H9 (cell line): ENCODE results near the gene EFCAB14. TPM values are rescaled to one million over a fixed set of nuclear protein-coding genes. Genes with fewer than 3 reads are reported as not detected.
"Not testable (repeated sequence)": the region's sequence is repeated elsewhere in the genome, so short reads cannot be mapped to it uniquely, and the experiment has no call there.

ENCODE experiments used
- DNase-seq: peaks from one replicate; pipeline ENCODE4 v3.0.0-alpha.2; 2017
- H2AFZ ChIP-seq: one replicate; pipeline ENCODE4 v1.6.1; 2013; ENCODE audit warnings: mild to moderate bottlenecking, low read length, control low read depth, moderate library complexity
- H2AK5ac ChIP-seq: 2 replicates; pipeline ENCODE4 v1.6.1; 2013; ENCODE audit warnings: low read length, control low read depth, mixed read lengths; ENCODE audit not compliant: insufficient read length
- H2BK120ac ChIP-seq: one replicate; pipeline ENCODE4 v1.6.1; 2013; ENCODE audit warnings: low read depth, mild to moderate bottlenecking, low read length, control low read depth, inconsistent platforms; ENCODE audit not compliant: poor library complexity, severe bottlenecking
- H2BK12ac ChIP-seq: 2 replicates; pipeline ENCODE4 v1.6.1; 2013; ENCODE audit warnings: low read length, control low read depth, mixed read lengths, low read depth; ENCODE audit not compliant: insufficient read length
- H2BK15ac ChIP-seq: 2 replicates; pipeline ENCODE4 v1.6.1; 2013; ENCODE audit warnings: low read depth, low read length, control low read depth
- H2BK20ac ChIP-seq: one replicate; pipeline ENCODE4 v1.6.1; 2013; ENCODE audit warnings: low read depth, mild to moderate bottlenecking, low read length, control low read depth, inconsistent platforms; ENCODE audit not compliant: poor library complexity, severe bottlenecking
- H2BK5ac ChIP-seq: 2 replicates; pipeline ENCODE4 v1.6.1; 2013; ENCODE audit warnings: low read length, control low read depth, mixed read lengths; ENCODE audit not compliant: insufficient read length
- H3K14ac ChIP-seq: 2 replicates; pipeline ENCODE4 v1.6.1; 2013; ENCODE audit warnings: low read length, control low read depth; ENCODE audit not compliant: insufficient read depth
- H3K18ac ChIP-seq: 2 replicates; pipeline ENCODE4 v1.6.1; 2013; ENCODE audit warnings: low read depth, mild to moderate bottlenecking, mixed read lengths, low read length, control low read depth; ENCODE audit not compliant: insufficient read length
- H3K23ac ChIP-seq: 2 replicates; pipeline ENCODE4 v1.6.1; 2013; ENCODE audit warnings: low read length, control low read depth, mixed read lengths, low read depth; ENCODE audit not compliant: insufficient read length
- H3K23me2 ChIP-seq: 2 replicates; pipeline ENCODE4 v1.6.1; 2013; ENCODE audit warnings: low read depth, mild to moderate bottlenecking, mixed read lengths, low read length, control low read depth; ENCODE audit not compliant: insufficient read length, poor library complexity, severe bottlenecking
- H3K27ac ChIP-seq: 2 replicates; pipeline ENCODE4 v1.5.1; 2013; ENCODE audit warnings: low read length, control low read depth, mixed read lengths, low read depth; ENCODE audit not compliant: insufficient read length
- H3K27me3 ChIP-seq: 2 replicates; pipeline ENCODE4 v1.6.1; 2013; ENCODE audit warnings: low read length, control low read depth, inconsistent platforms; ENCODE audit not compliant: insufficient read depth
- H3K4ac ChIP-seq: 2 replicates; pipeline ENCODE4 v1.6.1; 2013; ENCODE audit warnings: low read depth, mild to moderate bottlenecking, control low read depth, inconsistent platforms, low read length, moderate library complexity
- H3K4me1 ChIP-seq: 2 replicates; pipeline ENCODE4 v1.6.1; 2013; ENCODE audit warnings: low read length, control low read depth, inconsistent platforms; ENCODE audit not compliant: insufficient read depth
- H3K4me2 ChIP-seq: 2 replicates; pipeline ENCODE4 v1.6.1; 2013; ENCODE audit warnings: low read length, control low read depth, mixed read lengths; ENCODE audit not compliant: insufficient read length, insufficient read depth
- H3K56ac ChIP-seq: 2 replicates; pipeline ENCODE4 v1.6.1; 2013; ENCODE audit warnings: low read depth, mild to moderate bottlenecking, mixed read lengths, low read length, control low read depth; ENCODE audit not compliant: insufficient read length
- H3K79me1 ChIP-seq: 2 replicates; pipeline ENCODE4 v1.6.1; 2013; ENCODE audit warnings: low read depth, mild to moderate bottlenecking, moderate library complexity, low read length, control low read depth, inconsistent platforms; ENCODE audit not compliant: insufficient read depth, poor library complexity, severe bottlenecking
- H3K79me2 ChIP-seq: 2 replicates; pipeline ENCODE4 v1.6.1; 2013; ENCODE audit warnings: low read length, control low read depth, inconsistent platforms; ENCODE audit not compliant: insufficient read depth
- H3K9ac ChIP-seq: 2 replicates; pipeline ENCODE4 v1.6.1; 2013; ENCODE audit warnings: low read length, control low read depth, mixed read lengths; ENCODE audit not compliant: insufficient read length; ENCODE audit errors: extremely low read depth
- H3K9me3 ChIP-seq: one replicate; pipeline ENCODE4 v1.6.1; 2013; ENCODE audit warnings: low read depth, low read length, inconsistent platforms; ENCODE audit not compliant: control insufficient read depth
- H3T11ph ChIP-seq: one replicate; pipeline ENCODE4 v1.6.1; 2013; ENCODE audit warnings: mild to moderate bottlenecking, low read length, control low read depth, inconsistent platforms
- H4K20me1 ChIP-seq: one replicate; pipeline ENCODE4 v1.6.1; 2013; ENCODE audit not compliant: control insufficient read depth, insufficient read length, insufficient read depth
- H4K5ac ChIP-seq: 2 replicates; pipeline ENCODE4 v1.6.1; 2013; ENCODE audit warnings: low read depth, mild to moderate bottlenecking, mixed read lengths, low read length, control low read depth; ENCODE audit not compliant: insufficient read length
- H4K8ac ChIP-seq: replicated peaks from 2 replicates; pipeline ENCODE4 v1.6.1; 2013; ENCODE audit warnings: low read length, control low read depth, mixed read lengths, low read depth; ENCODE audit not compliant: insufficient read length
- H4K91ac ChIP-seq: 2 replicates; pipeline ENCODE4 v1.6.1; 2013; ENCODE audit warnings: low read depth, mild to moderate bottlenecking, moderate library complexity, mixed read lengths, low read length, control low read depth; ENCODE audit not compliant: insufficient read length
- H3K27ac Mint-ChIP-seq, 3 experiments: 2 replicates in 2 of 3; 3 replicates in 1 of 3; pipeline ENCODE4 v1.8.0; 2020 to 2021; ENCODE audit warnings: mixed read lengths in 3 of 3, mild to moderate bottlenecking in 1 of 3, moderate library complexity in 1 of 3
- H3K27me3 Mint-ChIP-seq: 2 replicates; pipeline ENCODE4 v1.8.0; 2021; ENCODE audit warnings: low read depth, mild to moderate bottlenecking, moderate library complexity, mixed read lengths
- H3K36me3 Mint-ChIP-seq, 3 experiments: 2 replicates in 2 of 3; 3 replicates in 1 of 3; pipeline ENCODE4 v1.8.0; 2020 to 2021; ENCODE audit warnings: low read depth in 3 of 3, mixed read lengths in 3 of 3; ENCODE audit not compliant: insufficient read depth in 1 of 3
- H3K4me1 Mint-ChIP-seq, 2 experiments: 2 replicates each; pipeline ENCODE4 v1.8.0; 2020; ENCODE audit warnings: mixed read lengths in 2 of 2
- H3K4me3 Mint-ChIP-seq, 2 experiments: 2 replicates in 1 of 2; 3 replicates in 1 of 2; pipeline ENCODE4 v1.8.0; 2020 to 2021; ENCODE audit warnings: mild to moderate bottlenecking in 2 of 2, mixed read lengths in 2 of 2, moderate library complexity in 1 of 2
- H3K9me3 Mint-ChIP-seq, 2 experiments: 2 replicates in 1 of 2; 3 replicates in 1 of 2; pipeline ENCODE4 v1.8.0; 2020; ENCODE audit warnings: mild to moderate bottlenecking in 2 of 2, mixed read lengths in 2 of 2, moderate library complexity in 1 of 2
- CTCF ChIP-seq: fragments of 200-600 bp; sonication (generic); conservative IDR thresholded peaks from 3 replicates; pipeline ENCODE4 v1.8.0; 2021; ENCODE audit warnings: antibody characterized with exemption, mild to moderate bottlenecking
- WGBS: extraction: QIAGEN DNeasy Blood & Tissue Kit; methylation state at CpG from one replicate; pipeline ENCODE4 v1.1.7; 2013; ENCODE audit warnings: missing lambda C conversion rate, low lambda C conversion rate, mixed read lengths; ENCODE audit not compliant: insufficient read length; ENCODE audit errors: extremely low coverage; 5-methylcytosine and 5-hydroxymethylcytosine counted together
- total RNA-seq: library from RNA; stranded (reverse); gene quantifications from 2 replicates; pipeline ENCODE4 v1.2.1, GENCODE V29; 2021

EFCAB14 gene
- total RNA-seq, 1 experiment from 2014 or later: 42.2 TPM

GRCh38 chr1:46721204-46721603, 2.3 kb upstream of the EFCAB14 start:
- Histone ChIP-seq H2BK20ac (no peak overlapping the region), H3K79me2 (peaks cover 15% of the 10 kb centered on the region), H4K20me1 (no peaks in the 10 kb centered on the region), H2BK12ac (no peak overlapping the region), H4K8ac (no peak overlapping the region), H3K4ac (no peak overlapping the region), H3K56ac (no peak overlapping the region), H3K27me3 (no peaks in the 10 kb centered on the region), H3K4me1 (peaks cover 13% of the 10 kb centered on the region; the same call in 1 of the 2 replicates), H2AK5ac (no peak overlapping the region), H2BK5ac (no peak overlapping the region), H3K14ac (no peak overlapping the region), H2BK120ac (no peak overlapping the region), H4K91ac (no peak overlapping the region), H2AFZ (no peak overlapping the region), H3K23ac (no peak overlapping the region), H4K5ac (no peak overlapping the region), H3K79me1 (peaks cover 16% of the 10 kb centered on the region), H3K27ac (no peak overlapping the region), H3T11ph (no peak overlapping the region), H3K9ac (no peak overlapping the region), H3K23me2 (peaks cover 8% of the 10 kb centered on the region), H3K9me3 (no peaks in the 10 kb centered on the region), H2BK15ac (no peak overlapping the region), H3K4me2 (no peak overlapping the region), H3K18ac (no peak overlapping the region)
- H3K27me3 Mint-ChIP-seq: peaks cover 11% of the 10 kb centered on the region; the same call in 1 of the 2 replicates
- H3K9me3 Mint-ChIP-seq: no peaks in the 10 kb centered on the region; a peak in 1 of 5 replicates
- no CpG with 5 or more reads among the region's 1 CpG for WGBS
- H3K27ac Mint-ChIP-seq: no peak overlapping the region
- no peak for TF ChIP-seq CTCF
- no peak overlapping the region for H3K4me3 Mint-ChIP-seq
- DNase-seq: no peak
- H3K4me1 Mint-ChIP-seq: peaks cover 28 to 29% of the 10 kb centered on the region in 2 experiments
- peaks cover 1 to 14% (median 3%) of the 10 kb centered on the region in 3 experiments; a peak in 5 of 7 replicates for H3K36me3 Mint-ChIP-seq

- peaks cover 13% of the 10 kb centered on the region; the same call in 1 of the 2 replicates for H3K4me1 ChIP-seq
- peaks cover 3 to 23% (median 9%) of the 10 kb centered on the region in 3 experiments; a peak in 5 of 7 replicates for H3K36me3 Mint-ChIP-seq
- not testable (repeated sequence) for H4K20me1 ChIP-seq, H3K27me3 Mint-ChIP-seq, H2AK5ac ChIP-seq, H3K27me3 ChIP-seq, H2BK120ac ChIP-seq, H2BK20ac ChIP-seq, H2BK5ac ChIP-seq, H3K27ac ChIP-seq, H3K23me2 ChIP-seq, H2AFZ ChIP-seq, H3T11ph ChIP-seq, H3K4me2 ChIP-seq, H3K4me3 Mint-ChIP-seq, H3K9me3 ChIP-seq, H3K56ac ChIP-seq, H2BK15ac ChIP-seq, H3K18ac ChIP-seq, H3K27ac Mint-ChIP-seq, DNase-seq, H4K91ac ChIP-seq, H3K9me3 Mint-ChIP-seq, H3K4ac ChIP-seq, H4K5ac ChIP-seq, H4K8ac ChIP-seq, H3K9ac ChIP-seq, H2BK12ac ChIP-seq, H3K23ac ChIP-seq, H3K14ac ChIP-seq
- no CpG with 5 or more reads among the region's 8 CpGs for WGBS
- peaks cover 15% of the 10 kb centered on the region for H3K79me2 ChIP-seq
- peaks cover 28 to 29% of the 10 kb centered on the region in 2 experiments for H3K4me1 Mint-ChIP-seq
- H3K79me1 ChIP-seq: peaks cover 16% of the 10 kb centered on the region
Measured at GRCh38 chr1:46720319-46720718, 1.4 kb upstream of the EFCAB14 start.
